Astrocyte (in vitro differentiated cells and primary cell): ENCODE results near the gene RNF14.

ENCODE experiments used
- EZH2 ChIP-seq: IDR thresholded peaks from 2 replicates; pipeline ENCODE4 v1.6.1; 2012; ENCODE audit warnings: mild to moderate bottlenecking, low read length, inconsistent platforms; ENCODE audit not compliant: insufficient read depth
- TF ChIP-seq, protein P1 (sequence below): IDR thresholded peaks from 2 replicates; pipeline ENCODE4 v1.5.1; 2011; ENCODE audit warnings: low read depth, mild to moderate bottlenecking, inconsistent platforms, low read length, moderate library complexity; ENCODE audit not compliant: insufficient read depth

GRCh38 chr5:141933151-141933550 is 35.8 kb upstream of the RNF14 start:
- TF ChIP-seq, protein P1, sequence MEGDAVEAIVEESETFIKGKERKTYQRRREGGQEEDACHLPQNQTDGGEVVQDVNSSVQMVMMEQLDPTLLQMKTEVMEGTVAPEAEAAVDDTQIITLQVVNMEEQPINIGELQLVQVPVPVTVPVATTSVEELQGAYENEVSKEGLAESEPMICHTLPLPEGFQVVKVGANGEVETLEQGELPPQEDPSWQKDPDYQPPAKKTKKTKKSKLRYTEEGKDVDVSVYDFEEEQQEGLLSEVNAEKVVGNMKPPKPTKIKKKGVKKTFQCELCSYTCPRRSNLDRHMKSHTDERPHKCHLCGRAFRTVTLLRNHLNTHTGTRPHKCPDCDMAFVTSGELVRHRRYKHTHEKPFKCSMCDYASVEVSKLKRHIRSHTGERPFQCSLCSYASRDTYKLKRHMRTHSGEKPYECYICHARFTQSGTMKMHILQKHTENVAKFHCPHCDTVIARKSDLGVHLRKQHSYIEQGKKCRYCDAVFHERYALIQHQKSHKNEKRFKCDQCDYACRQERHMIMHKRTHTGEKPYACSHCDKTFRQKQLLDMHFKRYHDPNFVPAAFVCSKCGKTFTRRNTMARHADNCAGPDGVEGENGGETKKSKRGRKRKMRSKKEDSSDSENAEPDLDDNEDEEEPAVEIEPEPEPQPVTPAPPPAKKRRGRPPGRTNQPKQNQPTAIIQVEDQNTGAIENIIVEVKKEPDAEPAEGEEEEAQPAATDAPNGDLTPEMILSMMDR: no peak
- TF ChIP-seq EZH2: no peak
